ENCODE data around the gene MBP. TPM values are rescaled to one million over a fixed set of nuclear protein-coding genes. Genes with fewer than 3 reads are reported as not detected.

Gene MBP
- total and polyA plus RNA-seq, 5 donors from 2014 or later, result 134 to 172 (median 143) TPM

GRCh38 chr18:77150588-77150987, 18.0 kb upstream of the MBP start:
- H3K27ac Mint-ChIP-seq, result peak overlapping the region in 1 of 3 donors; percentile 10
- peaks cover 3 to 30% (median 23%) of the 10 kb centered on the region in 4 donors for H3K4me1 Mint-ChIP-seq
- peaks cover 5% of the 10 kb centered on the region for H3K4me1 ChIP-seq (ENCODE audit: control insufficient read depth, insufficient read depth, low read length, poor library complexity, severe bottlenecking)
- H3K4me3 Mint-ChIP-seq, result no peak overlapping the region
- no peaks in the 10 kb centered on the region for H3K36me3 ChIP-seq (ENCODE audit: control insufficient read depth, insufficient read depth, low read length)
- H3K36me3 Mint-ChIP-seq, result no peaks in the 10 kb centered on the region
- DNase-seq (no peak), ATAC-seq (ENCODE audit: low read depth in 2 of 2) (no peak)
- H3K4me3 ChIP-seq (ENCODE audit: low read depth, low read length), result no peak overlapping the region
- no peaks in the 10 kb centered on the region for H3K27me3 Mint-ChIP-seq
- peaks cover 0 to 1% (median 0%) of the 10 kb centered on the region in 7 donors for H3K9me3 Mint-ChIP-seq
- no peaks in the 10 kb centered on the region for H3K9me3 ChIP-seq (ENCODE audit: control insufficient read depth in 2 of 2, low read length in 2 of 2)
- no peaks in the 10 kb centered on the region for H3K27me3 ChIP-seq (ENCODE audit: control insufficient read depth, insufficient read depth, low read length)
- H3K27ac ChIP-seq (ENCODE audit: insufficient read depth, low read length, poor library complexity, severe bottlenecking), result no peak overlapping the region

DNA sequence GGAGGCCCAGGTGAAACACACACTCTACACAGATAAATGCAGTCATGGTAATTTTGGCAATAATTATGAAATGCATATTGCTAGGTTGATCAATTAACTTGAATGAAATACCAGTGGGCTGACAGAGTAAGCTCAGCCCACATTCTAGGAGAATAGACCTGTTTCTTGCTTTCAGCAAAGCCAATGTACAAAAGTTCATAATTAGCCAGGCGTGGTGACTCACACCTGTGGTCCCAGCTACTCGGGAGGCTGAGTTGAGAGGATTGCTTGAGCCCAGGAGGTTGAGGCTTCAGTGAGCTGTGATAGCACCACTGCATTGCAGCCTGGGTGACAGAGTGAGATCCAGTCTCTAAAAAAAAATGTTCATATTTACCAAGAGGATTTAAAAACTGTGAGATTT, 15.7 kb upstream of the MBP start:
- Mint-ChIP-seq H3K4me1 (peaks cover 7 to 31% (median 24%) of the 10 kb centered on the region in 4 donors), H3K27ac (no peak overlapping the region), H3K36me3 (no peaks in the 10 kb centered on the region), H3K4me3 (no peak overlapping the region), H3K9me3 (peaks cover 0 to 7% (median 5%) of the 10 kb centered on the region in 7 donors), H3K27me3 (no peaks in the 10 kb centered on the region)
- Histone ChIP-seq H3K36me3 (ENCODE audit: control insufficient read depth, insufficient read depth, low read length) (no peaks in the 10 kb centered on the region), H3K4me1 (ENCODE audit: control insufficient read depth, insufficient read depth, low read length, poor library complexity, severe bottlenecking) (peaks cover 5% of the 10 kb centered on the region), H3K9me3 (ENCODE audit: control insufficient read depth in 2 of 2, low read length in 2 of 2) (peaks cover 3 to 13% of the 10 kb centered on the region in 2 experiments), H3K4me3 (ENCODE audit: low read depth, low read length) (no peak overlapping the region), H3K27ac (ENCODE audit: insufficient read depth, low read length, poor library complexity, severe bottlenecking) (no peak overlapping the region), H3K27me3 (ENCODE audit: control insufficient read depth, insufficient read depth, low read length) (no peaks in the 10 kb centered on the region)
- DNase-seq, result no peak
- no peak for ATAC-seq (ENCODE audit: low read depth in 2 of 2)

GRCh38 chr18:77147418-77147852, 14.9 kb upstream of the MBP start:
- peaks cover 4% of the 10 kb centered on the region for H3K36me3 Mint-ChIP-seq
- DNase-seq (peak in 1 of 3 donors; percentile 61), ATAC-seq (ENCODE audit: low read depth in 2 of 2) (peak; percentile 81 to 82)
- H3K4me3 ChIP-seq (ENCODE audit: low read depth, low read length), result no peak overlapping the region
- peaks cover 7 to 32% (median 25%) of the 10 kb centered on the region in 4 donors for H3K4me1 Mint-ChIP-seq
- peaks cover 5% of the 10 kb centered on the region for H3K4me1 ChIP-seq (ENCODE audit: control insufficient read depth, insufficient read depth, low read length, poor library complexity, severe bottlenecking)
- peak overlapping the region in 2 of 4 donors; percentile 26 to 46 for H3K4me3 Mint-ChIP-seq
- H3K9me3 ChIP-seq (ENCODE audit: control insufficient read depth in 2 of 2, low read length in 2 of 2), result peaks cover 6 to 17% of the 10 kb centered on the region in 2 experiments
- H3K27me3 Mint-ChIP-seq, result no peaks in the 10 kb centered on the region
- peaks cover 1 to 15% (median 10%) of the 10 kb centered on the region in 7 donors for H3K9me3 Mint-ChIP-seq
- H3K36me3 ChIP-seq (ENCODE audit: control insufficient read depth, insufficient read depth, low read length), result no peaks in the 10 kb centered on the region
- peak overlapping the region; percentile 70 to 83 (median 73) for H3K27ac Mint-ChIP-seq
- no peak overlapping the region for H3K27ac ChIP-seq (ENCODE audit: insufficient read depth, low read length, poor library complexity, severe bottlenecking)
- H3K27me3 ChIP-seq (ENCODE audit: control insufficient read depth, insufficient read depth, low read length), result no peaks in the 10 kb centered on the region

GRCh38 chr18:77146249-77147080, 13.9 kb upstream of the MBP start:
- Histone ChIP-seq H3K4me3 (ENCODE audit: low read depth, low read length) (no peak overlapping the region), H3K9me3 (ENCODE audit: control insufficient read depth in 2 of 2, low read length in 2 of 2) (peaks cover 6 to 22% of the 10 kb centered on the region in 2 experiments), H3K36me3 (ENCODE audit: control insufficient read depth, insufficient read depth, low read length) (no peaks in the 10 kb centered on the region), H3K4me1 (ENCODE audit: control insufficient read depth, insufficient read depth, low read length, poor library complexity, severe bottlenecking) (peaks cover 5% of the 10 kb centered on the region), H3K27ac (ENCODE audit: insufficient read depth, low read length, poor library complexity, severe bottlenecking) (no peak overlapping the region), H3K27me3 (ENCODE audit: control insufficient read depth, insufficient read depth, low read length) (no peaks in the 10 kb centered on the region)
- H3K27ac Mint-ChIP-seq, result peak overlapping the region in 1 of 3 donors; percentile 59
- H3K36me3 Mint-ChIP-seq, result peaks cover 10% of the 10 kb centered on the region
- H3K4me1 Mint-ChIP-seq, result peaks cover 7 to 37% (median 27%) of the 10 kb centered on the region in 4 donors
- H3K9me3 Mint-ChIP-seq, result peaks cover 4 to 22% (median 14%) of the 10 kb centered on the region in 7 donors
- ATAC-seq (ENCODE audit: low read depth in 2 of 2) (no peak), DNase-seq (peak in 1 of 3 donors; percentile 39)
- H3K4me3 Mint-ChIP-seq, result peak overlapping the region in 1 of 4 donors; percentile 35
- no peaks in the 10 kb centered on the region for H3K27me3 Mint-ChIP-seq

DNA sequence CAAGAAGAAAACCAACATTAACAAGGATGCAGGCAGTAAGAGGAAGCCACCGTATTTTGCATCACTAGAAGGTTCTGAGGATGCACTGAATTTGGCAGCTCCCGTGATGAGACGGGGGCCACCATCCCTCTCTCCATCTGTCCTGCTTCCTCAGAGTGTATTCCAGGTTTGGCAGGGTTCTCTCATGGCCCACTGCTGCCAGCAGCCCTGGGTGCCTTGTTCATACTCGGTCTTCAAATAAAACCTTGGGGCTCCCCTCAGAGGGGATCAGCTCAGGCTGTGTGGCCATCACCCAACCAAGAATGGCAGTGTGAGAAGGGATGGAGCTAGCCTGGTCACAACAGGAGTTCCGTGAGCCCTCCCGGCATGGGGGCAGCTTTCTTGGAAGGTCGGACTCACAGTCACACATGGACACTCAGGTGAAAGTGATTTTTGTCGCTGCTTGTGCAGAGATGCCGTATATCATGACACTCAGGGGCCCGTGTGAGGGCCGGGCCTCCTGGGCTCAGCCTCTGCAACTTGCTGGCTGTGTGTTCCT, 12.8 kb upstream of the MBP start:
- no peak overlapping the region for H3K4me3 ChIP-seq (ENCODE audit: low read depth, low read length)
- H3K27me3 Mint-ChIP-seq, result no peaks in the 10 kb centered on the region
- H3K27ac ChIP-seq (ENCODE audit: insufficient read depth, low read length, poor library complexity, severe bottlenecking), result no peak overlapping the region
- no peak for DNase-seq
- H3K27me3 ChIP-seq (ENCODE audit: control insufficient read depth, insufficient read depth, low read length), result no peaks in the 10 kb centered on the region
- peaks cover 14 to 40% (median 30%) of the 10 kb centered on the region in 4 donors for H3K4me1 Mint-ChIP-seq
- peaks cover 10% of the 10 kb centered on the region for H3K36me3 Mint-ChIP-seq
- no peak overlapping the region for H3K4me3 Mint-ChIP-seq
- H3K27ac Mint-ChIP-seq, result peak overlapping the region in 1 of 3 donors; percentile 60
- peaks cover 4 to 22% (median 14%) of the 10 kb centered on the region in 7 donors for H3K9me3 Mint-ChIP-seq
- H3K36me3 ChIP-seq (ENCODE audit: control insufficient read depth, insufficient read depth, low read length), result no peaks in the 10 kb centered on the region
- ATAC-seq (ENCODE audit: low read depth in 2 of 2), result no peak
- peaks cover 6 to 22% of the 10 kb centered on the region in 2 experiments for H3K9me3 ChIP-seq (ENCODE audit: control insufficient read depth in 2 of 2, low read length in 2 of 2)
- H3K4me1 ChIP-seq (ENCODE audit: control insufficient read depth, insufficient read depth, low read length, poor library complexity, severe bottlenecking), result peaks cover 15% of the 10 kb centered on the region

- Mint-ChIP-seq H3K27ac (no peak overlapping the region), H3K27me3 (no peaks in the 10 kb centered on the region), H3K4me3 (peak overlapping the region in 2 of 4 donors; percentile 5 to 7), H3K9me3 (peaks cover 4 to 22% (median 14%) of the 10 kb centered on the region in 7 donors), H3K4me1 (peaks cover 14 to 48% (median 34%) of the 10 kb centered on the region in 4 donors), H3K36me3 (peaks cover 10% of the 10 kb centered on the region)
- H3K27me3 ChIP-seq (ENCODE audit: control insufficient read depth, insufficient read depth, low read length), result no peaks in the 10 kb centered on the region
- peaks cover 23% of the 10 kb centered on the region for H3K4me1 ChIP-seq (ENCODE audit: control insufficient read depth, insufficient read depth, low read length, poor library complexity, severe bottlenecking)
- no peak overlapping the region for H3K27ac ChIP-seq (ENCODE audit: insufficient read depth, low read length, poor library complexity, severe bottlenecking)
- no peaks in the 10 kb centered on the region for H3K36me3 ChIP-seq (ENCODE audit: control insufficient read depth, insufficient read depth, low read length)
- no peak overlapping the region for H3K4me3 ChIP-seq (ENCODE audit: low read depth, low read length)
- ATAC-seq (ENCODE audit: low read depth in 2 of 2) (no peak), DNase-seq (no peak)
- peaks cover 6 to 22% of the 10 kb centered on the region in 2 experiments for H3K9me3 ChIP-seq (ENCODE audit: control insufficient read depth in 2 of 2, low read length in 2 of 2)
These were observed 12.0 kb upstream of the MBP start for GRCh38 chr18:77144451-77145118.

- DNase-seq (no peak), ATAC-seq (ENCODE audit: low read depth in 2 of 2) (no peak)
- H3K4me1 ChIP-seq (ENCODE audit: control insufficient read depth, insufficient read depth, low read length, poor library complexity, severe bottlenecking), result peaks cover 24% of the 10 kb centered on the region
- no peak overlapping the region for H3K27ac ChIP-seq (ENCODE audit: insufficient read depth, low read length, poor library complexity, severe bottlenecking)
- Mint-ChIP-seq H3K9me3 (peaks cover 4 to 22% (median 14%) of the 10 kb centered on the region in 7 donors), H3K36me3 (peaks cover 10% of the 10 kb centered on the region), H3K4me1 (peaks cover 14 to 52% (median 35%) of the 10 kb centered on the region in 4 donors), H3K4me3 (no peak overlapping the region), H3K27ac (no peak overlapping the region), H3K27me3 (no peaks in the 10 kb centered on the region)
- H3K36me3 ChIP-seq (ENCODE audit: control insufficient read depth, insufficient read depth, low read length), result no peaks in the 10 kb centered on the region
- no peak overlapping the region for H3K4me3 ChIP-seq (ENCODE audit: low read depth, low read length)
- no peaks in the 10 kb centered on the region for H3K27me3 ChIP-seq (ENCODE audit: control insufficient read depth, insufficient read depth, low read length)
- H3K9me3 ChIP-seq (ENCODE audit: control insufficient read depth in 2 of 2, low read length in 2 of 2), result peaks cover 6 to 22% of the 10 kb centered on the region in 2 experiments
These were observed 11.5 kb upstream of the MBP start for GRCh38 chr18:77144046-77144445.

All from CD4-positive, CD25-positive, alpha-beta regulatory T cell (primary cell).